Head of caudate nucleus (tissue), 42 donors: ENCODE results near the gene MAP3K5.

Source experiments
- DNase-seq, 42 donors: peaks; one replicate each; pipeline versions ENCODE4 v3.0.0 to v3.0.0-alpha.2; 2020 to 2021; ENCODE audit warnings: mixed read lengths in 7 of 42
- intact Hi-C: fragments of 100-400 bp; cut with DNase I; formaldehyde crosslinking; loops from one replicate; pipeline ENCODE4 v1.15.0; 2022

The MAP3K5 gene

DNA sequence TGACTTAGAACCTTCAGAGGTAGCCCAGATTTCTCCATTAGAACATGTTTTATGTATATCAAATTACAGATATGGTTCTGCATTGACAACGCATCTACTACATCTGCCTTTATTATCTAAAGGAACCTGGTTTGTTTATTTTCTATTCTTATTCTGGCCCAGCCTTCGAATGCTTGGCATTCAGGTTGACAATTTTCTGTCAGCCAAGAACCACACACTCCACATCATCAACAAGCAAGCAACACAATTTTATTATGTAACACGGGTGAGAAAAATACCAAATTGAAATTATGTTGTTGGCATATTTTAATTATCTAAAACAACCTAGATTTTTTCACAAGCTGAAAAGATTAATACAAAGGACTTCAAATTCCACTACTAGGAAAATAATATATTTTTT is 14.6 kb downstream of the MAP3K5 start:
- no peak for DNase-seq
- intact Hi-C loops, result no loop called here

GRCh38 chr6:136775548-136775947 is 16.7 kb downstream of the MAP3K5 start:
- DNase-seq, result no peak
- intact Hi-C loops, result no loop called here

- no peak for DNase-seq
- intact Hi-C loops, result no loop called here
Observed at GRCh38 chr6:136775081-136775480, 17.2 kb downstream of the MAP3K5 start.

- intact Hi-C loops, result no loop called here
- no peak for DNase-seq
Observed at GRCh38 chr6:136774228-136775041, 17.8 kb downstream of the MAP3K5 start.

DNA sequence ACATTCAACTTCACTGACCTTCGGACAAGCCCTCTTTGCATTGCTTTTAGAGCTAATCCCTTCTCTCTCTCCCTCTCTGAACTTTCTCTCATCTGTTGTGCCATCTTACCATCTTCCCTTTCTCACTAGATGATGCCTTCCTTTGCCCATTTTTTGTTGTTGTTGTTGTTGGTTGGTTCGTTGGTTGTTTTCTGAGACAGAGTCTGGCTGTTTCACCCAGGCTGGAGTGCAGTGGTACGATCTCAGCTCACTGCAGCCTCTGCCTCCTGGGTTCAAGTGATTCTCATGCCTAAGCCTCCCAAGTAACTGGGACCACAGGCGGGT is 18.8 kb downstream of the MAP3K5 start:
- intact Hi-C loops, result no loop called here
- no peak for DNase-seq

GRCh38 chr6:136772685-136773472 is 19.4 kb downstream of the MAP3K5 start:
- intact Hi-C loops, result no loop called here
- DNase-seq, result peak in 4 of 42 donors; percentile 17 to 48 (median 44)

DNA sequence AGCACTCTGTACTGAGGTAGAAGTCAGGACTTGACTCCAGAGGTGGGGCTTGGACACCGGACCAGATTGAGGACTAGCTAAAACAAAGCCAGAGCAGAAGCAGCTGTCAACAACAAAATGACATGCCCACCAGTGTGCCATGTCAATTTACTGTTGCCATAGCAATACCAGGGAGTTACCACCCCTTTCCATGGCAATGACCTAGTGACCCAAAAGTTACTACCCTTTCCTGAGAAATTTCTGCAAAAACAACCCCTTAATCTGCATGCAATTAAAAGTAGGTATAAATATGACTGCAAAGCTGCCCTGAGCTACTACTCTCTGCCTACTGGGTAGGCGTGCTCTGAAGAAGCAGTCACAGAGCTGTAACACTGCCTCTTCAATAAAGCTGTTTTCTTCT is 21.0 kb downstream of the MAP3K5 start:
- intact Hi-C loops, result no loop called here
- DNase-seq, result peak in 3 of 42 donors; percentile 29 to 49 (median 37)

DNA sequence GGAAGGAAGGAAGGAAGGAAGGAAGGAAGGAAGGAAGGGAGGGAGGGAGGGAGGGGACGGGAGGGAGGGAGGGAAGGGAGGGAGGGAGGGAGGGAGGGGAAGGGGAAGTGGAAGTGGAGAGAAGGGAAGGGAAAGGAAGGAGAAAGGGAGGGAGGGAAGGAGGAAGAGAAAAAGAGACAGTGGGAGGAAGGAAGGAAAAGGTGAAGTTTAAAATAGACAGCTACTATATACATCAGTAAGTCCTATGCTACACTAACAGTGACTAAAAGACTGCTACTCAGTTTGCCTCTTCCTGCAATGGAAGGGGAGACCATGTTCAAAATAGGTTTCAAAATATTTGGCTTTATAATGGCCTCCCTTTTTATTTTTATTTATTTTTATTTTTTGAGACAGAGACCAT is 22.5 kb downstream of the MAP3K5 start:
- intact Hi-C loops, result no loop called here
- DNase-seq, result no peak

DNA sequence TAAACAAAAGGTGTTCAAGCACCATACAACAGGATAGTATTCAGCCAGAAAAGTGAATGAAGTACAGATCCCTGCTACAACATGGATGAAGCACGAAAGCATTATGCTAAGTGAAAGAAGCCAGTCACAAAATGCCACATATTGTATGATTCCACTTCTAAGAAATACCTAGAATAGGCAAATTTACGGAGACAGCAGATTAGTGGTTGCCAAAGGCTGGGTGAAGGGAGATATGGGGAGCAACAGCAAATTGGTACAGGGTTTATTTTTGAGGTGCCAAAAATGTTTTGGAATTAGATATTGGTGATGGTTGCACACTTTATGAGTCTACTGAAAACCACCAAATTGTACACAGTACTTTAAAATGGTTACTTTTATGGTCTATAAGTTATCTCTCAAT is 23.2 kb downstream of the MAP3K5 start:
- intact Hi-C loops, result no loop called here
- DNase-seq, result no peak

DNA sequence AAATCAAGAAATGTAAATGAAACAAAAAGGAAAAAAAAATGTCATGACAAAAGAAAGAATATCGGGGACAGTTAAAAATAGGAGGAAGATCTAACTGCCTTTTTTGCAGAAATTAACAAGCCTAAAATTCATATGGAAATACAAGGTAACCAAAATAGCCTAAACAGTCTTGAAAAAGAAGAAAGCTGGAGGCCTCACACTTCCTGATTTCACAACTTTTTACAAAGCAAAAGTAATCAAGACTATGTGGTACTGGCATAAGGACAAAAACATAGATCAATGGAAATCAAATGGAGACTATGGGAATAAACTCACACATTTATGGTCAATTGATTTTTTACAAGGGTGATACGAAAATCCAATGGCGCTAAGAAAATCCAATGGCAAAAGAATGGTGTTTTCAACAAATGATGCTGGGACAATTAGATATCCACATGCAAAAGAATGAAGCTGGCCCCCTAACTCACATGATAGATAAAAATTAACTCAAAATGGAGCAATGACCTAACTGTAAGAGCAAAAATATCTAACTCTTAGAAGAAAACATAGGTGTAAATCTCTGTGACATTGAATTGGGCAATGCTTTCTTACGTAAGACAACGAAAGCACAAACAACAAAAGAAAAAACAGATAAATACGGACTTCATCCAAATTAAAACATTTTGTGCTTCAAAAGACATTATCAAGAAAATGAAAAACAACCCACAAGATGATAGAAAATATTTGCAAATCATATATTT is 24.5 kb downstream of the MAP3K5 start:
- no peak for DNase-seq
- intact Hi-C loops, result no loop called here

GRCh38 chr6:136767103-136767502 is 25.2 kb downstream of the MAP3K5 start:
- intact Hi-C loops, result no loop called here
- no peak for DNase-seq

DNA sequence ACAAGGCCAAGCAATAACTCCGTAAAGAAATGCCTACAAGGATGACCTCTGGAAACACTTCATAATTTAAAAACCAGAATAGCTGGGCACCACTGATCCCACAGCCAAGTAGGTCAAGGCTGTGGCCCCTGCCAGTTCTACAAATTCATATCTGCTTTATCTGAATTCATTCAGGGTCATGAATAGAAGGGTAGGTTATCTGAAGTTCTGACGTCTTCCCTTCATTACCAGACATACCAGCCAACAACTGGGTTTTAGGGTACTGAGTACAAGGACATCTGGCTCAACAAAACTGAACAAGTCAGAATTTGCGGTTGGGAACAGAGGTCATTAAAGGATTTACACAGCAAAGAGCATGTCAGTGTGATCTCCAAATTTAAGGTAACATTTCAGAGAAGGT is 26.0 kb downstream of the MAP3K5 start:
- no peak for DNase-seq
- intact Hi-C loops, result no loop called here

DNA sequence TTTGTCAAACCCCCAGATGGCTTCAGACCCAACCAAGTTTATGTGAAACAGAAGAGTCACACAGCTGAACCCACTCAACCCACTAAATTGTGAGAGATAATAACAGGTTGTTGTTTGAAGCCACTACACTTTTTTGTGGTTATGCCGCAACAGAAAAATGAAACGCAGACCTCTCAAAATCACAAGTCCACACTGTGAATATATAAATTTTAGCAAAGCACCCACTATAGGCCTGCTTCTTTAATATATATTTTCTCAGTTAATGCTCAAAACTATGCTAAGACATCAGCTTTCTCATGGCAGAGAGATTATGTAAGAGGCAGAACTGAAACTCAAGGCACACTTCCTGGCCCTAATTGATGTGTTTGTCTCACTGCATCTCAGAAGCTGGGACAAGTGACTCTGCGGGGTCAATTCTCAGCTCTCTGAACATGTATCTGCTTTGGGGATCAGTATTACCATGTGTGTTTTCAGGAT is 27.7 kb downstream of the MAP3K5 start:
- no peak for DNase-seq
- intact Hi-C loops, result no loop called here

GRCh38 chr6:136763716-136764516 is 28.4 kb downstream of the MAP3K5 start:
- DNase-seq, result no peak
- intact Hi-C loops, result no loop called here

DNA sequence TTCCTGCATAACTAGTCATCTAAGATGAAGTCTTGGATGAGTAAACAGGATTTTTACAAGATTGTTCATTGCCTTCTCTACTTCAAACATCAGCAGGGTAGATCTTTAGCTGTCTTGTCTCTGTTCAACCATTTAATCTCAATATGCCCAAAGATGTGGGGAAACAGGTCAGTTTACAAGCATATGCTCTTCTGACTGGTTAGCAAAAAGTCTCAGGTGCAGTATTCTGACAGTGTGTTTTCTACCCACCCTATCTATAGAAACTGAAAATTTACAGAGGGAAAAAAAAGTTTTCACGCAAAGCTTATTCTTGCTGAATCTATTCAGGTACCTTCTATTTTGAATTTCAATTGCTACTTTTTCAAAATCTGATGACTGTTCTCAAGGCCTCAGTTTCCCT is 29.0 kb downstream of the MAP3K5 start:
- intact Hi-C loops, result no loop called here
- no peak for DNase-seq

- intact Hi-C loops, result no loop called here
Observed at GRCh38 chr6:136762022-136762975, 30.0 kb downstream of the MAP3K5 start.

GRCh38 chr6:136761227-136761922 is 30.9 kb downstream of the MAP3K5 start:
- DNase-seq, result peak in 2 of 42 donors; percentile 23 to 51
- intact Hi-C loops, result no loop called here

More at GRCh38 chr6:136762022-136762975, 30.0 kb downstream of the MAP3K5 start:
- DNase-seq, result no peak
